Forelimb muscle (tissue), 1 donor: ENCODE results near the gene ELK1. TPM values are rescaled to one million over a fixed set of nuclear protein-coding genes. Genes with fewer than 3 reads are reported as not detected.
"Not testable (repeated sequence)": the region's sequence is repeated elsewhere in the genome, so short reads cannot be mapped to it uniquely, and the experiment has no call there.

Experiments
- DNase-seq: peaks from one replicate; pipeline ENCODE4 v3.0.0-alpha.2; 2013; ENCODE audit warnings: low read depth
- polyA plus RNA-seq: library from polyadenylated mRNA; unstranded; fragments of 120-200 nt; gene quantifications from one replicate; pipeline ENCODE4 v1.2.1, GENCODE V29; 2013; ENCODE audit not compliant: insufficient read length

Gene ELK1
- polyA plus RNA-seq, 1 donor: 21.0 TPM

- DNase-seq: no peak
These were observed 38.4 kb downstream of the ELK1 start for GRCh38 chrX:47611926-47612325.

GRCh38 chrX:47611489-47611888, 38.9 kb downstream of the ELK1 start:
- DNase-seq: no peak

GRCh38 chrX:47610511-47610910, 39.9 kb downstream of the ELK1 start:
- DNase-seq: no peak

- no peak for DNase-seq
These were observed 42.1 kb downstream of the ELK1 start for GRCh38 chrX:47608130-47608810.

GRCh38 chrX:47607091-47607490, 43.3 kb downstream of the ELK1 start:
- DNase-seq: no peak

GRCh38 chrX:47605024-47605423, 45.3 kb downstream of the ELK1 start:
- no peak for DNase-seq

GRCh38 chrX:47603125-47603524, 47.2 kb downstream of the ELK1 start:
- DNase-seq: not testable (repeated sequence)

- DNase-seq: no peak
These were observed 53.1 kb downstream of the ELK1 start for GRCh38 chrX:47597222-47597621.

- DNase-seq: no peak
These were observed 54.1 kb downstream of the ELK1 start for GRCh38 chrX:47596256-47596655.

GRCh38 chrX:47595716-47596251, 54.6 kb downstream of the ELK1 start:
- no peak for DNase-seq

- DNase-seq: no peak
These were observed 56.8 kb downstream of the ELK1 start for GRCh38 chrX:47593522-47593921.

- no peak for DNase-seq
These were observed 59.4 kb downstream of the ELK1 start for GRCh38 chrX:47590984-47591383.

- no peak for DNase-seq
These were observed 62.2 kb downstream of the ELK1 start for GRCh38 chrX:47587906-47588735.

GRCh38 chrX:47587091-47587891, 63.1 kb downstream of the ELK1 start:
- no peak for DNase-seq

- no peak for DNase-seq
These were observed 64.1 kb downstream of the ELK1 start for GRCh38 chrX:47586043-47586787.

Other genes starting within 250 kb of the ELK1 start
- 10.2 TPM for gene ZNF41, start 167.3 kb downstream of the ELK1 start, polyA plus RNA-seq
- gene ARAF, start 89.4 kb downstream of the ELK1 start, polyA plus RNA-seq: 45.0 TPM
- 115 TPM for gene TIMP1, start 68.1 kb downstream of the ELK1 start, polyA plus RNA-seq
- gene SYN1, start 30.7 kb downstream of the ELK1 start, polyA plus RNA-seq: 11.6 TPM
- 3.0 TPM for gene CFP, start 20.6 kb downstream of the ELK1 start, polyA plus RNA-seq
- 81.7 TPM for gene UXT, start 8.6 kb upstream of the ELK1 start, polyA plus RNA-seq
- 4.2 TPM for gene ZNF81, start 186.3 kb upstream of the ELK1 start, polyA plus RNA-seq